CD14-positive monocyte (primary cell): Measurements from ENCODE around the gene SEPTIN5. TPM values are rescaled to one million over a fixed set of nuclear protein-coding genes. Genes with fewer than 3 reads are reported as not detected.

Experiments
- DNase-seq, 3 donors: peaks; one replicate each; pipeline ENCODE4 v3.0.0-alpha.2; 2011 to 2022
- H2AFZ ChIP-seq: 2 replicates; pipeline ENCODE4 v1.6.0; 2012; ENCODE audit warnings: mild to moderate bottlenecking, low read depth, low read length, inconsistent platforms; ENCODE audit not compliant: insufficient read depth, poor library complexity, severe bottlenecking
- H3K27ac ChIP-seq, 2 donors: 1 replicate in 1 of 2; 2 replicates in 1 of 2; pipeline ENCODE4 v1.5.1; 2012 to 2013; ENCODE audit warnings: low read length in 2 of 2, control low read depth in 1 of 2, inconsistent platforms in 1 of 2, low read depth in 1 of 2, mild to moderate bottlenecking in 1 of 2
- H3K27me3 ChIP-seq, 2 donors: one replicate each; pipeline versions ENCODE4 v1.6.0 to v1.6.1; 2011 to 2013; ENCODE audit warnings: low read length in 2 of 2; ENCODE audit not compliant: control insufficient read depth in 2 of 2, insufficient read depth in 2 of 2
- H3K36me3 ChIP-seq, 2 donors: replicated peaks in 1 of 2; 1 replicate in 1 of 2; 2 replicates in 1 of 2; pipeline versions ENCODE4 v1.5.1 to v1.6.1; 2012 to 2013; ENCODE audit warnings: low read length in 2 of 2, control low read depth in 1 of 2, inconsistent platforms in 1 of 2, mild to moderate bottlenecking in 1 of 2; ENCODE audit not compliant: insufficient read depth in 2 of 2, control insufficient read depth in 1 of 2
- H3K4me1 ChIP-seq, 2 donors: 1 replicate in 1 of 2; 2 replicates in 1 of 2; pipeline versions ENCODE4 v1.5.1 to v1.6.1; 2012 to 2013; ENCODE audit warnings: low read length in 2 of 2, control low read depth in 1 of 2, inconsistent platforms in 1 of 2, mild to moderate bottlenecking in 1 of 2, moderate library complexity in 1 of 2; ENCODE audit not compliant: insufficient read depth in 2 of 2, control insufficient read depth in 1 of 2
- H3K4me2 ChIP-seq: replicated peaks from 2 replicates; pipeline ENCODE3; 2012; ENCODE audit warnings: low read length, moderate library complexity, mild to moderate bottlenecking; ENCODE audit not compliant: poor library complexity, severe bottlenecking; ENCODE audit errors: extremely low read depth
- H3K4me3 ChIP-seq, 3 experiments: fragments of 200-600 bp in 1 of 3; sonication (generic) in 1 of 3; replicated peaks in 1 of 3; 1 replicate in 2 of 3; 2 replicates in 1 of 3; pipeline ENCODE4 v1.5.1; 2011 to 2013; ENCODE audit warnings: low read length in 3 of 3, mild to moderate bottlenecking in 3 of 3, control low read depth in 2 of 3, low read depth in 2 of 3, inconsistent platforms in 1 of 3, moderate library complexity in 1 of 3
- H3K79me2 ChIP-seq: 2 replicates; pipeline ENCODE4 v1.6.0; 2012; ENCODE audit warnings: mild to moderate bottlenecking, control low read depth, inconsistent platforms, low read length, moderate library complexity; ENCODE audit not compliant: insufficient read depth
- H3K9ac ChIP-seq: 2 replicates; pipeline ENCODE4 v1.6.0; 2017; ENCODE audit warnings: low read length, mild to moderate bottlenecking; ENCODE audit not compliant: insufficient read depth, poor library complexity, severe bottlenecking
- H3K9me3 ChIP-seq, 2 donors: replicated peaks in 1 of 2; 1 replicate in 1 of 2; 2 replicates in 1 of 2; pipeline versions ENCODE4 v1.5.1 to v1.6.1; 2012 to 2013; ENCODE audit warnings: low read length in 2 of 2, control low read depth in 1 of 2; ENCODE audit not compliant: control insufficient read depth in 1 of 2, insufficient read depth in 1 of 2
- H4K20me1 ChIP-seq: 2 replicates; pipeline ENCODE4 v1.6.0; 2012; ENCODE audit warnings: mild to moderate bottlenecking, low read length, control low read depth, moderate library complexity; ENCODE audit not compliant: insufficient read depth
- H3K27ac Mint-ChIP-seq, 7 donors: one replicate each; pipeline ENCODE4 v1.8.0; 2020; ENCODE audit warnings: mild to moderate bottlenecking in 7 of 7, mixed read lengths in 7 of 7, moderate library complexity in 6 of 7, inconsistent platforms in 2 of 7
- H3K27me3 Mint-ChIP-seq, 3 donors: one replicate each; pipeline ENCODE4 v1.8.0; 2021 to 2022; ENCODE audit warnings: low read depth in 3 of 3, mild to moderate bottlenecking in 3 of 3, mixed read lengths in 3 of 3, moderate library complexity in 3 of 3, inconsistent platforms in 1 of 3
- H3K36me3 Mint-ChIP-seq, 2 donors: one replicate each; pipeline ENCODE4 v1.8.0; 2020; ENCODE audit warnings: mixed read lengths in 2 of 2, inconsistent platforms in 1 of 2, mild to moderate bottlenecking in 1 of 2
- H3K4me1 Mint-ChIP-seq: one replicate; pipeline ENCODE4 v1.8.0; 2020; ENCODE audit warnings: mild to moderate bottlenecking, mixed read lengths
- H3K4me3 Mint-ChIP-seq, 2 donors: one replicate each; pipeline ENCODE4 v1.8.0; 2020; ENCODE audit warnings: mild to moderate bottlenecking in 2 of 2, mixed read lengths in 2 of 2, moderate library complexity in 1 of 2
- H3K9me3 Mint-ChIP-seq, 7 donors: one replicate each; pipeline ENCODE4 v1.8.0; 2020 to 2022; ENCODE audit warnings: mixed read lengths in 7 of 7, mild to moderate bottlenecking in 6 of 7, moderate library complexity in 6 of 7, inconsistent platforms in 2 of 7
- CTCF ChIP-seq: fragments of 200-600 bp; IDR thresholded peaks from one replicate; pipeline ENCODE4 v1.8.0; 2022; ENCODE audit warnings: antibody characterized with exemption, mild to moderate bottlenecking
- WGBS: methylation state at CpG from one replicate; pipeline ENCODE4 v1.1.5; 2013; ENCODE audit warnings: missing lambda C conversion rate; ENCODE audit not compliant: insufficient coverage; 5-methylcytosine and 5-hydroxymethylcytosine counted together
- intact Hi-C, 2 donors: fragments of 100-400 bp; cut with micrococcal nuclease; formaldehyde crosslinking; loops; one replicate each; pipeline versions ENCODE4 v1.15.0 to v1.15.1; 2023
- polyA plus RNA-seq, 3 donors: library from polyadenylated mRNA; depleted of rRNA in 1 of 3; unstranded in 2 of 3; stranded (reverse) in 1 of 3; fragments of 300-500 nt in 2 of 3; fragments of >200 nt in 1 of 3; fragmentation: Illumina TruSeq in 2 of 3; gene quantifications; 1 replicate in 2 of 3; 2 replicates in 1 of 3; pipeline ENCODE4 v1.2.3, GENCODE V29; 2012 to 2021

SEPTIN5 gene
- polyA plus RNA-seq, 3 donors: 0.50 to 0.64 TPM; not detected in 1

- peaks cover 2 to 11% (median 7%) of the 10 kb centered on the region in 3 donors for H3K27me3 Mint-ChIP-seq
- no peak overlapping the region for H3K4me2 ChIP-seq
- no peaks in the 10 kb centered on the region for H3K79me2 ChIP-seq
- H3K4me3 ChIP-seq: no peak overlapping the region
- no peaks in the 10 kb centered on the region for H3K36me3 ChIP-seq
- H3K4me1 ChIP-seq: no peaks in the 10 kb centered on the region
- H3K9me3 ChIP-seq: no peaks in the 10 kb centered on the region
- H3K36me3 Mint-ChIP-seq: no peaks in the 10 kb centered on the region
- H3K4me1 Mint-ChIP-seq: no peaks in the 10 kb centered on the region
- H3K27ac ChIP-seq: no peak overlapping the region
- DNase-seq: no peak
- no peak overlapping the region for H3K27ac Mint-ChIP-seq
- 93% methylated on average over 4 of the region's 4 CpGs for WGBS
- H3K9ac ChIP-seq: no peak overlapping the region
- H2AFZ ChIP-seq: no peak overlapping the region
- no peak overlapping the region for H3K4me3 Mint-ChIP-seq
- no peaks in the 10 kb centered on the region for H4K20me1 ChIP-seq
- H3K27me3 ChIP-seq: no peaks in the 10 kb centered on the region
- peaks cover 0 to 3% (median 0%) of the 10 kb centered on the region in 7 donors for H3K9me3 Mint-ChIP-seq
- intact Hi-C loops: no loop called here
- no peak for TF ChIP-seq CTCF
Measured at GRCh38 chr22:19743651-19744050, 29.3 kb downstream of the SEPTIN5 start.

GRCh38 chr22:19744350-19745006 is 30.2 kb downstream of the SEPTIN5 start:
- Histone ChIP-seq H3K27ac (no peak overlapping the region), H3K9ac (no peak overlapping the region), H3K4me3 (no peak overlapping the region), H3K9me3 (no peaks in the 10 kb centered on the region), H3K4me2 (no peak overlapping the region), H3K79me2 (no peaks in the 10 kb centered on the region), H4K20me1 (no peaks in the 10 kb centered on the region), H2AFZ (no peak overlapping the region), H3K36me3 (no peaks in the 10 kb centered on the region), H3K4me1 (no peaks in the 10 kb centered on the region), H3K27me3 (peaks cover 0 to 2% of the 10 kb centered on the region in 2 donors)
- intact Hi-C loops: no loop called here
- Mint-ChIP-seq H3K36me3 (no peaks in the 10 kb centered on the region), H3K27ac (no peak overlapping the region), H3K4me1 (no peaks in the 10 kb centered on the region), H3K27me3 (peaks cover 4 to 12% (median 7%) of the 10 kb centered on the region in 3 donors), H3K4me3 (no peak overlapping the region), H3K9me3 (peaks cover 0 to 3% (median 0%) of the 10 kb centered on the region in 7 donors)
- no peak for DNase-seq
- TF ChIP-seq CTCF: no peak
- 93% methylated on average over 13 of the region's 13 CpGs for WGBS
